ENCODE results near the gene POLR3H. TPM values are rescaled to one million over a fixed set of nuclear protein-coding genes. Genes with fewer than 3 reads are reported as not detected.

Gene POLR3H
- total and polyA plus RNA-seq, 2 of the 4 experiments (the other 2 are of a cell fraction) = 37.8 to 67.8 TPM

DNA sequence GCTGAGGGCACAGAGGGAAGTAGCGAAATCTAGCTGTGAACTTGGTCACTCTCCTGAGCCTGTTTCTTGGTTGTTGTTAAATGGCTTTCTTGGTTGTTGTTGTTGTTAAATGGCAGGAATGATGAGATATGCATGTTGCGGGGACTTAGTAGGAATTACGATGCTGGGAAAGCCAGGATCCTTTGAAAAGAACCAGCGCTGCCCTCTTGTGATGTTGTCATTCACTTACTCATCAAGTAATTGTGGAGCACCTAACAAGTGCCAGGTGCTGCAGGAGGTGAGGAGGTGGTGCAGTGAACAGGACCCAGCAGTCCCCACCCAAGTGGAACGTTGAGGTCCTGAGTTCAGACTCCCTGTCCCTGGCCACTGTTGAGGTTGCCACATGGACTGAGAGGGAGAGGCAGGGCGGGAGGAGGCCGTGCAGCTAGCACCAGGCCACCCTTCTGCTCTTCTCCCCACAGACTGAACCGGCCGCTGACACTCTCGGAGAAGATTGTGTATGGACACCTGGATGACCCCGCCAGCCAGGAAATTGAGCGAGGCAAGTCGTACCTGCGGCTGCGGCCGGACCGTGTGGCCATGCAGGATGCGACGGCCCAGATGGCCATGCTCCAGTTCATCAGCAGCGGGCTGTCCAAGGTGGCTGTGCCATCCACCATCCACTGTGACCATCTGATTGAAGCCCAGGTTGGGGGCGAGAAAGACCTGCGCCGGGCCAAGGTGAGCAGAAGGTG, 36.8 kb downstream of the POLR3H start:
- Histone ChIP-seq H4K91ac (ENCODE audit: insufficient read depth, low read depth, low read length) (no peak overlapping the region), H3K36me3 (ENCODE audit: control insufficient read depth, insufficient read depth, low read length) (peaks cover 25% of the 10 kb centered on the region), H3K9me3 (ENCODE audit: control insufficient read depth, insufficient read depth, low read length) (no peaks in the 10 kb centered on the region), H3K4me3 (ENCODE audit: insufficient read depth, low read depth, low read length) (no peak overlapping the region), H3K9ac (ENCODE audit: low read depth, low read length) (no peak overlapping the region), H2BK15ac (ENCODE audit: low read depth, low read length) (no peak overlapping the region), H3K27me3 (ENCODE audit: control insufficient read depth, insufficient read depth, low read length) (no peaks in the 10 kb centered on the region), H4K20me1 (ENCODE audit: insufficient read depth, low read length) (0 out of 2 replicates have a peak, but pooled peaks cover 7% of the 10 kb centered on the region), H2AK5ac (ENCODE audit: low read depth, low read length) (no peak overlapping the region), H3K27ac (ENCODE audit: insufficient read depth, low read length) (no peak overlapping the region), H4K5ac (ENCODE audit: low read depth, low read length) (no peak overlapping the region), H3K9me1 (ENCODE audit: insufficient read depth, low read length) (peaks cover 4% of the 10 kb centered on the region), H3K18ac (ENCODE audit: low read depth, low read length) (no peak overlapping the region), H3K4me2 (ENCODE audit: low read depth, low read length) (no peak overlapping the region), H3K4me1 (ENCODE audit: control insufficient read depth, insufficient read depth, low read length) (peaks cover 3% of the 10 kb centered on the region), H2BK5ac (ENCODE audit: low read depth, low read length, poor library complexity, severe bottlenecking) (no peak overlapping the region), H2BK120ac (ENCODE audit: low read depth, low read length) (no peak overlapping the region), H3K79me1 (ENCODE audit: low read depth in 1 of 2, low read length in 2 of 2) (peaks cover 8 to 35% of the 10 kb centered on the region in 2 experiments; a peak in 3 of 4 replicates), H3K23ac (ENCODE audit: low read depth, low read length) (no peak overlapping the region), H3K4ac (ENCODE audit: low read depth, low read length) (no peak overlapping the region), H2AK9ac (replicated peaks; ENCODE audit: low read depth, low read length, poor library complexity) (no peak overlapping the region), H2AFZ (replicated peaks; ENCODE audit: low read length, poor library complexity) (no peak overlapping the region), H3K56ac (ENCODE audit: extremely low read depth, insufficient read depth, low read length) (no peak overlapping the region), H4K8ac (ENCODE audit: low read depth in 2 of 2, low read length in 2 of 2) (no peak overlapping the region), H3K14ac (replicated peaks; ENCODE audit: low read depth, low read length) (no peak overlapping the region), H2BK20ac (ENCODE audit: low read depth, low read length) (no peak overlapping the region)
- no TSS peak for BruUV-seq (replicated peaks)
- in situ Hi-C loops (cut with MboI; ENCODE audit: low sequenced_read_pairs) = loop anchor here (25.0 kb wide), 1 partner anchor 570 kb away; no protein-coding TSS in a partner anchor
- intact Hi-C loops (cut with micrococcal nuclease) = no loop called here
- dilution Hi-C loops (cut with HindIII; ENCODE audit: low sequenced_read_pairs, unreplicated experiment) = no loop called here
- CTCF ChIA-PET = interaction anchor here (0.9 kb wide), 1 partner anchor 10 kb away, joined by 4 read pairs; no protein-coding TSS in a partner anchor
- WGBS, 2 experiments (ENCODE audit: extremely low coverage in 2 of 2, insufficient read length in 1 of 2) = 97% methylated on average over 10 of the region's 23 CpGs; no CpG with 5 or more reads in 1 of the 2 experiments
- ATAC-seq (ENCODE audit: low read depth) = no peak
- DNase-seq = no peak
- no peak for TF ChIP-seq BHLHE40 (IDR thresholded peaks at IDR 0.05; ENCODE audit: low read depth, low read length)
- TF ChIP-seq CTCF (conservative IDR thresholded peaks at IDR 0.05; ENCODE audit: low read depth, low read length) = no peak
- TF ChIP-seq ELK1 (IDR thresholded peaks at IDR 0.05; ENCODE audit: borderline replicate concordance, low read depth, low read length) = no peak
- POLR2A ChIA-PET (ENCODE audit: unreplicated experiment) = no interaction called here
